Sigmoid colon (tissue), 7 donors: ENCODE results near the gene KRTAP7-1. TPM values are rescaled to one million over a fixed set of nuclear protein-coding genes. Genes with fewer than 3 reads are reported as not detected.

Experiments
- DNase-seq: peaks from one replicate; pipeline ENCODE4 v3.0.0-alpha.2; 2019
- H3K27ac ChIP-seq, 4 donors: fragments of 200-600 bp; sonication (generic); one replicate each; pipeline ENCODE4 v1.5.1; 2016 to 2019; ENCODE audit warnings: mild to moderate bottlenecking in 1 of 4
- H3K27me3 ChIP-seq, 3 donors: fragments of 200-600 bp; sonication (generic); one replicate each; pipeline ENCODE4 v1.5.1; 2019; ENCODE audit warnings: mild to moderate bottlenecking in 1 of 3
- H3K36me3 ChIP-seq, 4 donors: fragments of 200-600 bp; sonication (generic); one replicate each; pipeline ENCODE4 v1.5.1; 2016 to 2019
- H3K4me1 ChIP-seq, 4 donors: fragments of 200-600 bp; sonication (generic); one replicate each; pipeline ENCODE4 v1.5.1; 2017 to 2019
- H3K4me3 ChIP-seq, 4 donors: fragments of 200-600 bp; sonication (generic); one replicate each; pipeline ENCODE4 v1.5.1; 2017 to 2019; ENCODE audit warnings: mild to moderate bottlenecking in 2 of 4, moderate library complexity in 1 of 4
- H3K9me3 ChIP-seq, 4 donors: fragments of 200-600 bp in 3 of 4; sonication (generic) in 3 of 4; one replicate each; pipeline versions ENCODE4 v1.5.1 to v1.6.1; 2013 to 2019
- EP300 ChIP-seq, 4 donors: sonication (generic); formaldehyde crosslinking; IDR thresholded peaks; one replicate each; pipeline ENCODE4 v1.6.1; 2017; ENCODE audit warnings: antibody characterized with exemption in 4 of 4
- POLR2A ChIP-seq, 2 donors: fragments of 450-650 bp; IDR thresholded peaks; one replicate each; pipeline ENCODE4 v1.6.1; 2016; ENCODE audit warnings: antibody characterized with exemption in 2 of 2, mild to moderate bottlenecking in 2 of 2, moderate library complexity in 2 of 2
- POLR2AphosphoS5 ChIP-seq, 4 donors: sonication (generic); formaldehyde crosslinking; IDR thresholded peaks; one replicate each; pipeline ENCODE4 v1.6.1; 2017; ENCODE audit warnings: antibody characterized with exemption in 4 of 4
- WGBS, 2 donors: extraction: QIAGEN DNeasy Blood & Tissue Kit; methylation state at CpG; one replicate each; pipeline ENCODE4 v1.1.7; 2013; 5-methylcytosine and 5-hydroxymethylcytosine counted together
- intact Hi-C: fragments of 100-400 bp; cut with DNase I; formaldehyde crosslinking; loops from one replicate; pipeline ENCODE4 v1.15.1; 2023
- polyA plus RNA-seq, 3 donors: library from polyadenylated mRNA; stranded (reverse); fragments of 200-250 nt; gene quantifications; one replicate each; pipeline ENCODE4 v1.2.3, GENCODE V29; 2013
- total RNA-seq, 4 donors: library from RNA; depleted of rRNA; stranded (reverse); fragments of >200 nt; gene quantifications; one replicate each; pipeline ENCODE4 v1.1.0, GENCODE V29; 2016
- TF ChIP-seq, protein P1 (sequence below), 4 experiments: fragments of 450-650 bp in 3 of 4; fragments of 200-600 bp in 1 of 4; IDR thresholded peaks; one replicate each; pipeline ENCODE4 v1.5.1; 2016 to 2019; ENCODE audit warnings: antibody characterized with exemption in 4 of 4, mild to moderate bottlenecking in 3 of 4, moderate library complexity in 2 of 4
- donor health status: healthy with polysubstance abuse.
- donor health status: Bipolar disorder and iron deficiency.
- donor health status: healthy.

The KRTAP7-1 gene
- total and polyA plus RNA-seq, 7 donors: not detected

GRCh38 chr21:30839304-30839703 lies 9.7 kb upstream of the KRTAP7-1 start:
- H3K36me3 ChIP-seq: no peaks in the 10 kb centered on the region
- no peak overlapping the region for H3K27ac ChIP-seq
- no peak for TF ChIP-seq EP300 (IDR thresholded peaks at IDR 0.05)
- H3K9me3 ChIP-seq: no peaks in the 10 kb centered on the region
- H3K4me1 ChIP-seq: no peaks in the 10 kb centered on the region
- H3K4me3 ChIP-seq: no peak overlapping the region
- intact Hi-C loops: no loop called here
- no peaks in the 10 kb centered on the region for H3K27me3 ChIP-seq
- 20 to 34% methylated on average over 5 of the region's 5 CpGs for WGBS, 2 donors
- no peak for DNase-seq

- WGBS, 2 donors: 91% methylated on average over 6 of the region's 6 CpGs
- no peaks in the 10 kb centered on the region for H3K4me1 ChIP-seq
- no peak overlapping the region for H3K27ac ChIP-seq
- no peaks in the 10 kb centered on the region for H3K27me3 ChIP-seq
- no peak for DNase-seq
- TF ChIP-seq POLR2A (IDR thresholded peaks at IDR 0.05) (no peak), EP300 (IDR thresholded peaks at IDR 0.05) (no peak), POLR2AphosphoS5 (IDR thresholded peaks at IDR 0.05) (no peak)
- TF ChIP-seq, protein P1, sequence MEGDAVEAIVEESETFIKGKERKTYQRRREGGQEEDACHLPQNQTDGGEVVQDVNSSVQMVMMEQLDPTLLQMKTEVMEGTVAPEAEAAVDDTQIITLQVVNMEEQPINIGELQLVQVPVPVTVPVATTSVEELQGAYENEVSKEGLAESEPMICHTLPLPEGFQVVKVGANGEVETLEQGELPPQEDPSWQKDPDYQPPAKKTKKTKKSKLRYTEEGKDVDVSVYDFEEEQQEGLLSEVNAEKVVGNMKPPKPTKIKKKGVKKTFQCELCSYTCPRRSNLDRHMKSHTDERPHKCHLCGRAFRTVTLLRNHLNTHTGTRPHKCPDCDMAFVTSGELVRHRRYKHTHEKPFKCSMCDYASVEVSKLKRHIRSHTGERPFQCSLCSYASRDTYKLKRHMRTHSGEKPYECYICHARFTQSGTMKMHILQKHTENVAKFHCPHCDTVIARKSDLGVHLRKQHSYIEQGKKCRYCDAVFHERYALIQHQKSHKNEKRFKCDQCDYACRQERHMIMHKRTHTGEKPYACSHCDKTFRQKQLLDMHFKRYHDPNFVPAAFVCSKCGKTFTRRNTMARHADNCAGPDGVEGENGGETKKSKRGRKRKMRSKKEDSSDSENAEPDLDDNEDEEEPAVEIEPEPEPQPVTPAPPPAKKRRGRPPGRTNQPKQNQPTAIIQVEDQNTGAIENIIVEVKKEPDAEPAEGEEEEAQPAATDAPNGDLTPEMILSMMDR (IDR thresholded peaks at IDR 0.05): no peak
- intact Hi-C loops: no loop called here
- no peaks in the 10 kb centered on the region for H3K36me3 ChIP-seq
- H3K4me3 ChIP-seq: no peak overlapping the region
- H3K9me3 ChIP-seq: no peaks in the 10 kb centered on the region
Observed at GRCh38 chr21:30838536-30838935, 9.0 kb upstream of the KRTAP7-1 start.

DNA sequence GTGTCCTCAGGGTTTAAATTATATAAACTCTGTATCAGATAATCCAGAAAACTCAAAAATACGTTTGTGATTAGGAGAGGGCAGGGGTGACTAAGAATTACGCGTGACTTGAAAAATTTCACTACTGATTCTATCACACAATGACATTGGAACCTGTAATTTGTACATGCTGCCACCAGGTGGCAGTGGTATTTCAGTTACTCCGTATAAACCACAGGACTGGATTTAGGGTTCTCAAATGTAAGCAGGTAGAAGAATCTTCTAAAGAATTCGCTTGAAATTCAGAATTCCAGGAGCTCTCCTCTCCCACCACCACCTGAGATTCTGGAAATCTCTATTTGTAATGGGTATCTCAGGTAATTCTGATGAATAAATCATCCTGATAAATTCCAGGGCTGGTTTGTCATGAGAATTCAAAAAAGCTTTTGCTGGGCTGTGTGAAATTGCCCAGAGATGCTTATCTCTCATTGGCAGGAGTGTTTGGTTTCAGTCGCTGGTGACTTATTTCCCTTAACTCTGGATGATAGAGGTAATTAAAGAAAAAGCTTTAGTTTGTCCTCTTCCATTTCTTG lies 1.7 kb upstream of the KRTAP7-1 start:
- Histone ChIP-seq H3K27ac (no peak overlapping the region), H3K4me3 (no peak overlapping the region), H3K27me3 (no peaks in the 10 kb centered on the region), H3K4me1 (no peaks in the 10 kb centered on the region), H3K36me3 (no peaks in the 10 kb centered on the region), H3K9me3 (peaks cover 0 to 4% (median 0%) of the 10 kb centered on the region in 4 donors)
- intact Hi-C loops: no loop called here
- 40 to 50% methylated on average over 6 of the region's 6 CpGs for WGBS, 2 donors
- no peak for DNase-seq
- TF ChIP-seq POLR2AphosphoS5 (IDR thresholded peaks at IDR 0.05) (no peak), POLR2A (IDR thresholded peaks at IDR 0.05) (no peak), EP300 (IDR thresholded peaks at IDR 0.05) (no peak)
- TF ChIP-seq, protein P1 (IDR thresholded peaks at IDR 0.05): no peak

GRCh38 chr21:30818837-30819610 lies 10.5 kb downstream of the KRTAP7-1 start:
- Histone ChIP-seq H3K36me3 (no peaks in the 10 kb centered on the region), H3K27ac (no peak overlapping the region), H3K4me1 (no peaks in the 10 kb centered on the region), H3K9me3 (no peaks in the 10 kb centered on the region), H3K27me3 (no peaks in the 10 kb centered on the region), H3K4me3 (no peak overlapping the region)
- no peak for DNase-seq
- TF ChIP-seq POLR2AphosphoS5 (IDR thresholded peaks at IDR 0.05): no peak
- intact Hi-C loops: no loop called here
- WGBS, 2 donors: 40 to 54% methylated on average over 7 of the region's 7 CpGs

- no peaks in the 10 kb centered on the region for H3K4me1 ChIP-seq
- H3K36me3 ChIP-seq: no peaks in the 10 kb centered on the region
- H3K27ac ChIP-seq: no peak within 1 kb of the TSS
- no peaks in the 10 kb centered on the region for H3K27me3 ChIP-seq
- TF ChIP-seq POLR2A (IDR thresholded peaks at IDR 0.05) (no peak), EP300 (IDR thresholded peaks at IDR 0.05) (no peak), POLR2AphosphoS5 (IDR thresholded peaks at IDR 0.05) (no peak)
- TF ChIP-seq, protein P1 (IDR thresholded peaks at IDR 0.05): no peak
- DNase-seq: no peak
- H3K4me3 ChIP-seq: no peak within 1 kb of the TSS
- no peaks in the 10 kb centered on the region for H3K9me3 ChIP-seq
- intact Hi-C loops: no loop called here
- WGBS, 2 donors: 86 to 93% methylated on average over 5 of the region's 5 CpGs
Observed at GRCh38 chr21:30813174-30813573, 16.4 kb downstream of the KRTAP7-1 start, which contains the start of gene KRTAP8-1. Gene KRTAP8-1, minus strand, starts transcription at chr21:30813274. Its CDS starts 54 bp downstream, at chr21:30813220.
